Breast epithelium (tissue), 3 donors: ENCODE measurements around the gene SLC35A4.

Experiments
- POLR2AphosphoS5 ChIP-seq, 3 donors: sonication (generic); formaldehyde crosslinking; IDR thresholded peaks; one replicate each; pipeline ENCODE4 v1.6.1; 2017; ENCODE audit warnings: antibody characterized with exemption in 3 of 3
- TF ChIP-seq, protein P1 (sequence below), 3 donors: fragments of 450-650 bp; IDR thresholded peaks; one replicate each; pipeline ENCODE4 v1.5.1; 2016 to 2017; ENCODE audit warnings: antibody characterized with exemption in 3 of 3, mild to moderate bottlenecking in 3 of 3, moderate library complexity in 3 of 3

DNA sequence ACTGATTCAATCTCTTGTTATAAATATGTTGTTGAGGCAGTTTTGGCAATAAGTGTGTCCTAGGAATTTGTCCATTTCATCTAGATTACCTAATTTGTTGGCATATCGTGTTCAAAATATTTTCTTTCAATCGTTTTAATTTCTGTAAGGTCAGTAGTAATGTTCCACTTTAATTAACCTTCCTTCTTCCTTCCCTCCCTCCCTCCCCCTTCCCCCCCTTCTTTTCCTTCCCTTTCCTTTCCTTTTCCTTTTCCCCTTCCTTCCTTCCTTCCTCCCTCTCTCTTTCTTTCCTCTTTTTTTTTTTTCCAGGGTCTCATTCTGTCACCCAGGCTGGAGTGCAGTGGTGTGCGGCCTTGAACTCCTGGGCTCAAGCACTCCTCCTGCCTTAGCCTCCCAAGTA is 41.3 kb downstream of the SLC35A4 start:
- TF ChIP-seq, protein P1, sequence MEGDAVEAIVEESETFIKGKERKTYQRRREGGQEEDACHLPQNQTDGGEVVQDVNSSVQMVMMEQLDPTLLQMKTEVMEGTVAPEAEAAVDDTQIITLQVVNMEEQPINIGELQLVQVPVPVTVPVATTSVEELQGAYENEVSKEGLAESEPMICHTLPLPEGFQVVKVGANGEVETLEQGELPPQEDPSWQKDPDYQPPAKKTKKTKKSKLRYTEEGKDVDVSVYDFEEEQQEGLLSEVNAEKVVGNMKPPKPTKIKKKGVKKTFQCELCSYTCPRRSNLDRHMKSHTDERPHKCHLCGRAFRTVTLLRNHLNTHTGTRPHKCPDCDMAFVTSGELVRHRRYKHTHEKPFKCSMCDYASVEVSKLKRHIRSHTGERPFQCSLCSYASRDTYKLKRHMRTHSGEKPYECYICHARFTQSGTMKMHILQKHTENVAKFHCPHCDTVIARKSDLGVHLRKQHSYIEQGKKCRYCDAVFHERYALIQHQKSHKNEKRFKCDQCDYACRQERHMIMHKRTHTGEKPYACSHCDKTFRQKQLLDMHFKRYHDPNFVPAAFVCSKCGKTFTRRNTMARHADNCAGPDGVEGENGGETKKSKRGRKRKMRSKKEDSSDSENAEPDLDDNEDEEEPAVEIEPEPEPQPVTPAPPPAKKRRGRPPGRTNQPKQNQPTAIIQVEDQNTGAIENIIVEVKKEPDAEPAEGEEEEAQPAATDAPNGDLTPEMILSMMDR (IDR thresholded peaks at IDR 0.05) = no peak
- no peak for TF ChIP-seq POLR2AphosphoS5 (IDR thresholded peaks at IDR 0.05)
